NOMO-1 (cell line): ENCODE measurements around the gene AMOTL1.

Experiments used
- DNase-seq, 2 experiments: peaks; one replicate each; lab custom pipeline; 2025; ENCODE audit not compliant: unreplicated experiment in 2 of 2; lab: John Stamatoyannopoulos, UW

The AMOTL1 gene

DNA sequence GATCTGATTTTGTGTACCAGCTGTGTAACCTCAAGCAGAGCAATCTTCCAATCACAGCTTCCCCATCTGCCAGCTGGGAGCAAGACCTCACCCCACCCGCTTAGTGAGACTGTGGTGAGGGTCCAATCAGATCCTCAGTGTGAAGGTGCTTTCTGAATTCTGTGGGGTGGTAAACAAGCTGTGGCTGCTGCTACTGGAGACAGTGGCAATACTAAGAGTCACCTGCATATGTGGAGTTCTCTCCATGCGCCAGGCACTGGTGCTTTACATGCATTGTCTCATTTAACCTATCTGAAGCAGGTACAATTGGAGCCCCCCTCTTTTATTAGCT lies 154.8 kb downstream of the AMOTL1 start:
- DNase-seq = no peak

DNA sequence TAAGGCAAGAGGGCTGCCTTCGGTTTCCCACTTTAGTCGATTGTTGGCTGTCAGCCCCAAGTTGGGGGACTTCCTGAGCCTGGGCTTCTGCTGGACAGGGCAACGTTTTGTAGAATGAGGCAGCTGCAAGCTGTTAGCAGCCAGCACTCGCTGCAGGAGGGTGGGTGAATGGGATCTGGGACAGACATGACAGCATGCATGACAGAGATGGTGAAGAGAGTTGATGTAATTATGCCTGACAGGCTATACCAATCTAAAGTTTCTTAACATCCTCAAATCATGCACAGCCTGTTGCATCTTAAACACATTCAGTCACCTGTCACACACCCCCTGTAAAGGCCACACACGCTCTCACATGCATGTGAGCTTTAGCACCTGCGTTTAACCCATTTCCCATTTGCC lies 156.0 kb downstream of the AMOTL1 start:
- DNase-seq = no peak

DNA sequence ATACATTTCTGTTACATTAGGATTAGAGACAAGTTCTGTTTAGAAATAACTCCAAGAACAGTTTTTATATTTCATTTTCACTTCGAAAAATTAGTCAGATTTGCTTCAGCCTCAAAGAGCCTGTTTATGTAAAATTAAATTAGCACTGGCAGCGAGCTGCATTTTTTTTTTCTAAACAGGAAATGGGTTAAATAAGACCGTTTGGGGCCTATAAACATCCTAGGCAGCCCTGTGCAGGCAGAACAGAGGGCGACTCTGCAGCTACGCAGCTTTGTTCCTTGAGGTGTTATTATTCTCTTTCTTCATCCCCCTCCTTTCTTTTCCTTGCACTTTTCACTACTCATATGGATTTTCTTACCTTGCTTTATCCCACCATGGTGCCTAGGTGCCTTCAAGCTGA lies 156.5 kb downstream of the AMOTL1 start:
- DNase-seq = no peak

DNA sequence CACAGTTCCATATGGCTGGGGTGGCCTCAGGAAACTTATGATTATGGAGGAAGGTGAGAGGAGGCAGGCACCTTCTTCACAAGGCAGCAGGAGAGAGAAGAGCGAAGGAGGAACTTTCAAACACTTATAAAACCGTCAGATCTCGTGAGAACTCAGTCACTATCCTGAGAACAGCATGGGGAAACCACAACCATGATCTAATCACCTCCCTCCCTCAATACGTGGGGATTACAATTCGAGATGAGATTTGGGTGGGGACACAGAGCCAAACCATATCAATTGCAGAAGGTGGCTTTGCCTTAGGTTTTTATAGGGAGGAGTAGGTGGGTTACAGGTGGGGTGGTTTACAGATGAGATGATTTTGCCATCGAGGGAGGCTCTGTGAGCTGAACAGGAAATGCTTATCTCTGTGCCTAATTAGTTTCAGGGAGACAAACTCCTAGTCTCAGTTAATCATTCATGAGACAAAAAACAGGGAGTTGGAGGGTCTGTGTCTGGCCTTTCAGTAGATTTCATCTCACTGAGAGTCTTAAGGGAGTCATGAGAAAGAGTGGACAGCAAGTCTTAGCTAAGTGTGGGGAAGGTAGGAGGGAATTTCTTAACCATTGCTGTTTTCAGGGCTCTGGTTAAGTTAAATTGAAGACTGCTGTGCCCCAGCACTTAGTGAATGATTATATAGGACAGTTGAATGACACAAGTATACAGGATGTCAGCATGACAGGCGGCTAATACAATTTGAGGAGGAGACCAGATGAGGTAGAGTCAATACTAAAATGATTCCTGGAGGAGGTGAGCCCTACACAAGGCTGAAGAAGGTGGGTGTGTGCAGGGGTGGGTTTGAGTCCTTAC lies 157.5 kb downstream of the AMOTL1 start:
- DNase-seq = no peak

DNA sequence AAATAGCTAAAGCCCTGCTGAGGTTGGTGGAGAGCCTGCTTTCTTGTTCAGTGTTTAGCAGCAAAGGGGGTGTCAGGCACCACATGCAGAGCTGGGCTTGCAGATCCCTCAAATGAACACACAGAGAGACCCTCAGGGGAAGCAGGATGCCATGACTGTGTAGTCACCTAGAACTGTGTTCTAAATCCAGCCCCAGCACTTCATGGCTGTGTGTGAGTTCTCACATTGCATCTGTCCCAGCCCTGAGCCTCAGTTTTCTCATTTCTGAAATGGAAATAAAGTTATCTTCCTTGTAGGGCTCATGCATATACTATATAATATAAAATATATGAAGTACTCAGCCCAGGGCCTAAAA lies 158.1 kb downstream of the AMOTL1 start:
- DNase-seq = no peak
